RWPE1 (cell line): Measurements from ENCODE around the gene BICC1.

ENCODE experiments used
- CTCF ChIA-PET: fragments of 350-600 bp; sonication (Branson Sonifier 250); formaldehyde crosslinking; extraction: SDS; loops from one replicate; lab custom pipeline; 2021; lab: Yijun Ruan, JAX
- POLR2A ChIA-PET: fragments of 400-600 bp; formaldehyde crosslinking; extraction: SDS; loops from one replicate; lab custom pipeline; 2020; ENCODE audit warnings: antibody characterized with exemption; ENCODE audit not compliant: low non-redundant PET; lab: Yijun Ruan, JAX
- DNase-seq: peaks from one replicate; pipeline ENCODE4 v3.0.0; 2012; ENCODE audit warnings: low spot score
- H3K27ac ChIP-seq: fragments of 450-650 bp; 2 replicates; pipeline ENCODE4 v1.5.1; 2017
- TF ChIP-seq, protein P1 (sequence below): fragments of 450-650 bp; conservative IDR thresholded peaks from 2 replicates; pipeline ENCODE4 v1.5.1; 2017; ENCODE audit warnings: low read depth, mild to moderate bottlenecking

BICC1 gene

GRCh38 chr10:58701405-58702135, 188.9 kb downstream of the BICC1 start:
- ChIA-PET POLR2A (no interaction called here), CTCF (interaction anchor here (0.5 to 0.6 kb wide), 2 partner anchors 79 to 879 kb away, joined by 3 read pairs; no protein-coding TSS in a partner anchor)
- TF ChIP-seq, protein P1, sequence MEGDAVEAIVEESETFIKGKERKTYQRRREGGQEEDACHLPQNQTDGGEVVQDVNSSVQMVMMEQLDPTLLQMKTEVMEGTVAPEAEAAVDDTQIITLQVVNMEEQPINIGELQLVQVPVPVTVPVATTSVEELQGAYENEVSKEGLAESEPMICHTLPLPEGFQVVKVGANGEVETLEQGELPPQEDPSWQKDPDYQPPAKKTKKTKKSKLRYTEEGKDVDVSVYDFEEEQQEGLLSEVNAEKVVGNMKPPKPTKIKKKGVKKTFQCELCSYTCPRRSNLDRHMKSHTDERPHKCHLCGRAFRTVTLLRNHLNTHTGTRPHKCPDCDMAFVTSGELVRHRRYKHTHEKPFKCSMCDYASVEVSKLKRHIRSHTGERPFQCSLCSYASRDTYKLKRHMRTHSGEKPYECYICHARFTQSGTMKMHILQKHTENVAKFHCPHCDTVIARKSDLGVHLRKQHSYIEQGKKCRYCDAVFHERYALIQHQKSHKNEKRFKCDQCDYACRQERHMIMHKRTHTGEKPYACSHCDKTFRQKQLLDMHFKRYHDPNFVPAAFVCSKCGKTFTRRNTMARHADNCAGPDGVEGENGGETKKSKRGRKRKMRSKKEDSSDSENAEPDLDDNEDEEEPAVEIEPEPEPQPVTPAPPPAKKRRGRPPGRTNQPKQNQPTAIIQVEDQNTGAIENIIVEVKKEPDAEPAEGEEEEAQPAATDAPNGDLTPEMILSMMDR = no peak
- no peak overlapping the region for H3K27ac ChIP-seq
- DNase-seq = peak; percentile 8

- TF ChIP-seq, protein P1 = no peak
- no peak overlapping the region for H3K27ac ChIP-seq
- CTCF ChIA-PET = interaction anchor here (0.6 kb wide), 1 partner anchor 84 kb away, joined by 3 read pairs; no protein-coding TSS in a partner anchor
- POLR2A ChIA-PET = no interaction called here
- no peak for DNase-seq
These were observed 191.6 kb downstream of the BICC1 start for GRCh38 chr10:58704226-58704625.

- CTCF ChIA-PET = no interaction called here
- POLR2A ChIA-PET = no interaction called here
- TF ChIP-seq, protein P1 = no peak
- H3K27ac ChIP-seq = no peak overlapping the region
- DNase-seq = no peak
These were observed 192.0 kb downstream of the BICC1 start for GRCh38 chr10:58704671-58705141.

DNA sequence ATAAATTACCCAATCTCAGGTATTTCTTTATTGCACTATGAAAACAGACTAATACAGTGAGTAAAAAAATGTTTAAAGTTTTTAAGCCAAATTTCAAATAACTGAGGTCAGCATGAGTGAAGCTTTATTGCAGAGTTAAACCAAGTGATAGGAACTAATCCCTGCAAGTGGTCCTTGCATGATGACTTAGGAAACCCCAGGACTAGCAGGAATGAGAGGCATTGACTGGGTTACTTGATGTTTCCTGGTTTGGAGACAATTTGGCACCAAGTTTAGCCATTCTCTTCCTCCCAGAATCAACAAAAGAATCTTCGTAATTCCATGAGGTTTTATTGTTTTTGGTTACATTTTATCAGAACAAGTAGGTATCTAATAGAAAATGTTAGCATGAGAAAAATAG, 194.2 kb downstream of the BICC1 start:
- TF ChIP-seq, protein P1 = no peak
- ChIA-PET CTCF (no interaction called here), POLR2A (no interaction called here)

DNA sequence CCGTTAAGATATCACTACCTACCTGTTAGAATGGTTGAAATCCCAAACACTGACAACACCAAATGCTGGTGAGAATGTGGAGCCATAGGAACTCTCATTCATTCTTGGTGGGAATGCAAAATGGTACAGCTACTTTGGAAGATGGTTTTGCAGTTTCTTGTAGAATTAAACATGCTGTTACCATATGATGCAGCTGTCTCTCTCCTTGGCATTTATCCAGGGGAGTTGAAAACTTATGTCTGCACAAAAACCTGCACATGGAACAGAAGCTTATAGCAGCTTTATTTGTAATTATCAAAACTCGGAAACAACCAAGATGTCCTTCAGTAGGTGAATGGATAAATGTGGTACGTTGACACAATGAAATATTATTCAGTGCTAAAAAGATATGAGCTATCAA, 199.5 kb downstream of the BICC1 start:
- TF ChIP-seq, protein P1 = no peak
- POLR2A ChIA-PET = no interaction called here
- CTCF ChIA-PET = interaction anchor here (0.6 kb wide), 1 partner anchor 28 kb away, joined by 4 read pairs; no protein-coding TSS in a partner anchor
- no peak for DNase-seq
- H3K27ac ChIP-seq = no peak overlapping the region

More for the DNA sequence above, 194.2 kb downstream of the BICC1 start:
- no peak for DNase-seq
- no peak overlapping the region for H3K27ac ChIP-seq

DNA sequence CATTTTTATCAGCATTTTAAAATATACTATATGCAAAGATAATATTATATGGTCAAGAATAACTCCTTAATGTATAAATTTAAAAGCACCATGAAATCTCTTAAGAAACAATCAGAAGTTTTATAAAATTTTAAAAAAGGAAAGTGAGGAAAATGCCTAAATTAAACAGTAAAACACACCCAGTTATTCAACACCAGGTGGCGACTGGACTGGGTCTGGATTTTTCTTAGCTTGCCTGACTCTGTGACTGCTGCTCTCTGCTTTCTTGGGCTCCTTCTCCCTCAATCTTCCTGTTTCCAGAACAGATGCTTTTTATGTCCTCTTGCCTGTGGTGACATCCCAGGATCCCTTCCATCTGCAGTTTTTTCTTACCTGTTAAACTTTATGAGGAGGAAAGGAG, 200.3 kb downstream of the BICC1 start:
- TF ChIP-seq, protein P1 = no peak
- ChIA-PET CTCF (no interaction called here), POLR2A (no interaction called here)
- no peak overlapping the region for H3K27ac ChIP-seq
- DNase-seq = no peak
